B cell (primary cell): ENCODE results near the gene SRBD1. TPM values are rescaled to one million over a fixed set of nuclear protein-coding genes. Genes with fewer than 3 reads are reported as not detected.

Source experiments
- ATAC-seq: fragments of 200-7000 bp; cut with Tn5 transposase; one replicate; pipeline ENCODE4 v1.10.0; 2021; ENCODE audit warnings: low read depth, mild to moderate bottlenecking, moderate number of reproducible peaks, moderate library complexity
- CTCF ChIA-PET: fragments of 350-600 bp; sonication (Branson Sonifier 250); formaldehyde crosslinking; loops from one replicate; lab custom pipeline; 2021; ENCODE audit warnings: antibody characterized with exemption, inconsistent platforms; lab: Charles Lee
- POLR2A ChIA-PET: fragments of 350-600 bp; sonication (Branson Sonifier 250); formaldehyde crosslinking; loops from one replicate; lab custom pipeline; 2021; ENCODE audit warnings: antibody characterized with exemption; lab: Charles Lee
- DNase-seq: peaks from one replicate; pipeline ENCODE4 v3.0.0; 2013
- H2AFZ ChIP-seq: 2 replicates; pipeline ENCODE4 v1.6.1; 2012; ENCODE audit warnings: mild to moderate bottlenecking, low read depth, low read length; ENCODE audit not compliant: insufficient read depth, poor library complexity, severe bottlenecking
- H3K27ac ChIP-seq, 2 donors: 1 replicate in 1 of 2; 2 replicates in 1 of 2; pipeline ENCODE4 v1.5.1; 2012 to 2013; ENCODE audit warnings: low read length in 2 of 2, mild to moderate bottlenecking in 2 of 2, moderate library complexity in 1 of 2
- H3K27me3 ChIP-seq, 4 experiments: fragments of 200-600 bp in 1 of 4; sonication (generic) in 1 of 4; replicated peaks in 1 of 4; 1 replicate in 2 of 4; 2 replicates in 2 of 4; pipeline versions ENCODE4 v1.6.1 to v1.7.0; 2013 to 2016; ENCODE audit warnings: low read length in 3 of 4, mild to moderate bottlenecking in 2 of 4, mixed read lengths in 1 of 4, moderate library complexity in 1 of 4; ENCODE audit not compliant: insufficient read depth in 4 of 4, control insufficient read depth in 3 of 4; ENCODE audit errors: control extremely low read depth in 1 of 4
- H3K36me3 ChIP-seq, 2 experiments: replicated peaks in 1 of 2; 1 replicate in 1 of 2; 2 replicates in 1 of 2; pipeline versions ENCODE4 v1.6.1 to v1.7.1; 2013; ENCODE audit warnings: low read length in 1 of 2; ENCODE audit not compliant: insufficient read depth in 2 of 2, control insufficient read depth in 1 of 2; ENCODE audit errors: control extremely low read depth in 1 of 2, extremely low read depth in 1 of 2
- H3K4me1 ChIP-seq, 2 donors: fragments of 200-600 bp in 1 of 2; sonication (generic) in 1 of 2; 1 replicate in 1 of 2; 2 replicates in 1 of 2; pipeline versions ENCODE4 v1.5.1 to v1.6.1; 2013 to 2017; ENCODE audit warnings: low read length in 2 of 2; ENCODE audit not compliant: control insufficient read depth in 2 of 2, insufficient read depth in 2 of 2
- H3K4me2 ChIP-seq: replicated peaks from 2 replicates; pipeline ENCODE3; 2012; ENCODE audit warnings: mild to moderate bottlenecking, low read depth, low read length; ENCODE audit not compliant: poor library complexity, severe bottlenecking
- H3K4me3 ChIP-seq, 5 experiments: fragments of 200-600 bp in 1 of 5; sonication (generic) in 1 of 5; 1 replicate in 3 of 5; 2 replicates in 2 of 5; pipeline versions ENCODE4 v1.5.1 to v1.7.0; 2011 to 2016; ENCODE audit warnings: low read length in 4 of 5, mild to moderate bottlenecking in 4 of 5, low read depth in 2 of 5, control low read depth in 1 of 5, moderate library complexity in 1 of 5; ENCODE audit not compliant: insufficient read depth in 1 of 5; ENCODE audit errors: control extremely low read depth in 1 of 5, extremely low read depth in 1 of 5
- H3K79me2 ChIP-seq: fragments of 200-600 bp; sonication (generic); one replicate; pipeline ENCODE4 v1.6.0; 2016; ENCODE audit warnings: low read length; ENCODE audit not compliant: control insufficient read depth, insufficient read depth
- H3K9ac ChIP-seq: fragments of 200-600 bp; sonication (generic); 2 replicates; pipeline ENCODE4 v1.6.1; 2017; ENCODE audit warnings: mild to moderate bottlenecking, low read length, moderate library complexity
- H3K9me3 ChIP-seq, 3 donors: one replicate each; pipeline versions ENCODE4 v1.6.1 to v1.7.1; 2013; ENCODE audit warnings: low read length in 2 of 3; ENCODE audit not compliant: control insufficient read depth in 2 of 3, insufficient read depth in 1 of 3; ENCODE audit errors: control extremely low read depth in 1 of 3
- H4K20me1 ChIP-seq: 2 replicates; pipeline ENCODE4 v1.6.0; 2012; ENCODE audit warnings: mild to moderate bottlenecking, low read length; ENCODE audit not compliant: insufficient read depth, control insufficient read depth, poor library complexity, severe bottlenecking
- H3K27ac Mint-ChIP-seq: one replicate; pipeline ENCODE4 v1.8.0; 2021; ENCODE audit warnings: mixed read lengths
- H3K27me3 Mint-ChIP-seq: one replicate; pipeline ENCODE4 v1.8.0; 2021; ENCODE audit warnings: mixed read lengths
- H3K4me1 Mint-ChIP-seq: one replicate; pipeline ENCODE4 v1.8.0; 2021; ENCODE audit warnings: mixed read lengths
- H3K4me3 Mint-ChIP-seq: one replicate; pipeline ENCODE4 v1.8.0; 2021; ENCODE audit warnings: mixed read lengths
- H3K9me3 Mint-ChIP-seq: one replicate; pipeline ENCODE4 v1.8.0; 2022; ENCODE audit warnings: mixed read lengths; ENCODE audit not compliant: insufficient read depth
- EZH2 ChIP-seq: IDR thresholded peaks from 2 replicates; pipeline ENCODE4 v1.6.1; 2012; ENCODE audit warnings: borderline replicate concordance, low read depth, mild to moderate bottlenecking, moderate library complexity, low read length; ENCODE audit not compliant: insufficient read depth, poor library complexity, severe bottlenecking
- WGBS: methylation state at CpG from one replicate; pipeline ENCODE4 v1.1.5; 2013; ENCODE audit warnings: missing lambda C conversion rate; ENCODE audit not compliant: insufficient coverage; 5-methylcytosine and 5-hydroxymethylcytosine counted together
- intact Hi-C: fragments of 100-400 bp; cut with micrococcal nuclease; formaldehyde crosslinking; loops from one replicate; pipeline ENCODE4 v1.10.0; 2022
- polyA plus RNA-seq: library from polyadenylated mRNA; depleted of rRNA; stranded (reverse); fragments of >200 nt; gene quantifications from 2 replicates; pipeline ENCODE4 v1.2.3, GENCODE V29; 2012
- total RNA-seq, 2 donors: library from RNA; stranded (reverse); fragments of 120-200 nt in 1 of 2; gene quantifications; 1 replicate in 1 of 2; 2 replicates in 1 of 2; pipeline versions ENCODE4 v1.2.3 to v1.2.4, GENCODE V29; 2013 to 2022
- TF ChIP-seq, protein P1 (sequence below): fragments of 200-600 bp; IDR thresholded peaks from one replicate; pipeline ENCODE4 v1.8.0; 2022; ENCODE audit warnings: antibody characterized with exemption, mild to moderate bottlenecking

Gene SRBD1
- total and polyA plus RNA-seq, 2 donors (not counting 1 experiment from before 2014, with no cell fraction given), result 6.2 to 27.1 TPM

DNA sequence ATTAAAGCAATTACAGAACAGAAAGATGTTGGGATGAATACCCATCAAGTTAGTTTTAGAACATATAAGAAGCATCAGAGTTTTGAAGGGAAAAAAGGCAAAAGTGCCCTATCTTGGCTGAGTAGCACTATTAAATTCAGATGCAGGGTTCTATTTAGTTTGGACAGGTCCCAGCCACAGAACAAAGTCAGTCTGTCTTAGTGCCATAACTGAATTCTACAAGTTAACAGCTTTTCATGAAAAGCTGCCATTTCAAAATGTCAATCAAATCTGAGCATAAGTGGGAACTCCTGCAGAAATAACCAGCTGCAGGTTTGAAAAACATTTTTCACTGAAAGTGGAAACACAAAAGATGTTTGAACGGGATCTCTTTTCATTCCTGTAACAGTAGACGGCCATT lies 160.4 kb downstream of the SRBD1 start:
- DNase-seq (no peak), ATAC-seq (no peak)
- Mint-ChIP-seq H3K27me3 (no peaks in the 10 kb centered on the region), H3K27ac (no peak overlapping the region), H3K4me1 (no peaks in the 10 kb centered on the region), H3K4me3 (no peak overlapping the region), H3K9me3 (no peaks in the 10 kb centered on the region)
- POLR2A ChIA-PET, result no interaction called here
- CTCF ChIA-PET, result no interaction called here
- Histone ChIP-seq H3K4me3 (no peak overlapping the region), H3K27ac (no peak overlapping the region), H3K4me2 (no peak overlapping the region), H3K27me3 (no peaks in the 10 kb centered on the region), H4K20me1 (no peaks in the 10 kb centered on the region), H3K4me1 (no peaks in the 10 kb centered on the region), H3K36me3 (no peaks in the 10 kb centered on the region), H3K79me2 (no peaks in the 10 kb centered on the region), H3K9ac (no peak overlapping the region), H3K9me3 (no peaks in the 10 kb centered on the region), H2AFZ (no peak overlapping the region)
- no CpG with 5 or more reads among the region's 2 CpGs for WGBS
- intact Hi-C loops, result no loop called here
- TF ChIP-seq, protein P1, sequence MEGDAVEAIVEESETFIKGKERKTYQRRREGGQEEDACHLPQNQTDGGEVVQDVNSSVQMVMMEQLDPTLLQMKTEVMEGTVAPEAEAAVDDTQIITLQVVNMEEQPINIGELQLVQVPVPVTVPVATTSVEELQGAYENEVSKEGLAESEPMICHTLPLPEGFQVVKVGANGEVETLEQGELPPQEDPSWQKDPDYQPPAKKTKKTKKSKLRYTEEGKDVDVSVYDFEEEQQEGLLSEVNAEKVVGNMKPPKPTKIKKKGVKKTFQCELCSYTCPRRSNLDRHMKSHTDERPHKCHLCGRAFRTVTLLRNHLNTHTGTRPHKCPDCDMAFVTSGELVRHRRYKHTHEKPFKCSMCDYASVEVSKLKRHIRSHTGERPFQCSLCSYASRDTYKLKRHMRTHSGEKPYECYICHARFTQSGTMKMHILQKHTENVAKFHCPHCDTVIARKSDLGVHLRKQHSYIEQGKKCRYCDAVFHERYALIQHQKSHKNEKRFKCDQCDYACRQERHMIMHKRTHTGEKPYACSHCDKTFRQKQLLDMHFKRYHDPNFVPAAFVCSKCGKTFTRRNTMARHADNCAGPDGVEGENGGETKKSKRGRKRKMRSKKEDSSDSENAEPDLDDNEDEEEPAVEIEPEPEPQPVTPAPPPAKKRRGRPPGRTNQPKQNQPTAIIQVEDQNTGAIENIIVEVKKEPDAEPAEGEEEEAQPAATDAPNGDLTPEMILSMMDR, result no peak
- no peak for TF ChIP-seq EZH2

DNA sequence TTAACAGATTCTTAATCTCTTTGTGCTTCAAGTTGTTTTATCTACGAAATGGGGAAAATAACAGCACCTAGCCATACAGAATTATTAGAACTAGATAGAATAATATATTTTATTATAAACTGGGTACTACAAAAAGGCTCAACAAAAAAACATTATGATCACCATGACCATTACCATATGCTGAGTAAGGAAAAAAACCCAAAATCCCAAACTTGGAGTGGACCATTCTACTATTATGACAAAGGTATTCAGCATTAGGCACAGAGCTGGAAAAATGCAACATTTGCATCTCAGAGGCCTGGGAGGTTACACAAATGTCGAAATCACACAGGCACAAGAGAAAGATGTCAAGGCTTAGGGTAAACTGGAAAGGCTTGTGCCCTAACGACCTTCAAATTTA lies 162.8 kb downstream of the SRBD1 start:
- WGBS, result no CpG with 5 or more reads among the region's 3 CpGs
- H3K9ac ChIP-seq, result no peak overlapping the region
- no peak for DNase-seq
- no peak overlapping the region for H3K27ac Mint-ChIP-seq
- no peaks in the 10 kb centered on the region for H3K36me3 ChIP-seq
- H3K4me2 ChIP-seq, result no peak overlapping the region
- ATAC-seq, result no peak
- H3K27ac ChIP-seq, result no peak overlapping the region
- TF ChIP-seq EZH2, result no peak
- TF ChIP-seq, protein P1, result no peak
- H3K9me3 ChIP-seq, result no peaks in the 10 kb centered on the region
- intact Hi-C loops, result no loop called here
- H3K4me1 Mint-ChIP-seq, result peaks cover 2% of the 10 kb centered on the region
- no peaks in the 10 kb centered on the region for H3K4me1 ChIP-seq
- no peaks in the 10 kb centered on the region for H3K9me3 Mint-ChIP-seq
- H3K4me3 ChIP-seq, result no peak overlapping the region
- H2AFZ ChIP-seq, result no peak overlapping the region
- no peaks in the 10 kb centered on the region for H3K27me3 Mint-ChIP-seq
- ChIA-PET CTCF (no interaction called here), POLR2A (no interaction called here)
- no peaks in the 10 kb centered on the region for H3K79me2 ChIP-seq
- no peaks in the 10 kb centered on the region for H3K27me3 ChIP-seq
- no peaks in the 10 kb centered on the region for H4K20me1 ChIP-seq
- H3K4me3 Mint-ChIP-seq, result no peak overlapping the region
